ENCODE measurements around the gene MEMO1.
"Not testable (repeated sequence)": the region's sequence is repeated elsewhere in the genome, so short reads cannot be mapped to it uniquely, and the experiment has no call there.

The MEMO1 gene

GRCh38 chr2:31998731-31999383, 12.0 kb downstream of the MEMO1 start:
- DNase-seq (ENCODE audit: low spot score), result no peak

GRCh38 chr2:31997653-31998052, 13.2 kb downstream of the MEMO1 start:
- no peak for DNase-seq (ENCODE audit: low spot score)

GRCh38 chr2:31996571-31997150, 14.1 kb downstream of the MEMO1 start:
- DNase-seq (ENCODE audit: low spot score), result no peak

- no peak for DNase-seq (ENCODE audit: low spot score)
Observed at GRCh38 chr2:31992934-31993333, 17.9 kb downstream of the MEMO1 start.

- no peak for DNase-seq (ENCODE audit: low spot score)
Observed at GRCh38 chr2:31992025-31992579, 18.7 kb downstream of the MEMO1 start.

GRCh38 chr2:31989946-31990345, 20.9 kb downstream of the MEMO1 start:
- DNase-seq (ENCODE audit: low spot score), result no peak

GRCh38 chr2:31987454-31988220, 23.2 kb downstream of the MEMO1 start:
- DNase-seq (ENCODE audit: low spot score), result no peak

- no peak for DNase-seq (ENCODE audit: low spot score)
Observed at GRCh38 chr2:31986906-31987305, 23.9 kb downstream of the MEMO1 start.

- no peak for DNase-seq (ENCODE audit: low spot score)
Observed at GRCh38 chr2:31983762-31984467, 26.9 kb downstream of the MEMO1 start.

GRCh38 chr2:31980674-31981356, 30.0 kb downstream of the MEMO1 start:
- no peak for DNase-seq (ENCODE audit: low spot score)

GRCh38 chr2:31979956-31980355, 30.9 kb downstream of the MEMO1 start:
- DNase-seq (ENCODE audit: low spot score), result no peak

GRCh38 chr2:31979018-31979417, 31.8 kb downstream of the MEMO1 start:
- no peak for DNase-seq (ENCODE audit: low spot score)

GRCh38 chr2:31978436-31978835, 32.4 kb downstream of the MEMO1 start:
- no peak for DNase-seq (ENCODE audit: low spot score)

- no peak for DNase-seq (ENCODE audit: low spot score)
Observed at GRCh38 chr2:31973665-31974064, 37.1 kb downstream of the MEMO1 start.

GRCh38 chr2:31972059-31972458, 38.7 kb downstream of the MEMO1 start:
- no peak for DNase-seq (ENCODE audit: low spot score)

- no peak for DNase-seq (ENCODE audit: low spot score)
Observed at GRCh38 chr2:31969178-31969577, 41.6 kb downstream of the MEMO1 start.

- no peak for DNase-seq (ENCODE audit: low spot score)
Observed at GRCh38 chr2:31967790-31968189, 43.0 kb downstream of the MEMO1 start.

GRCh38 chr2:31966402-31966801, 44.4 kb downstream of the MEMO1 start:
- DNase-seq (ENCODE audit: low spot score), result not testable (repeated sequence)

GRCh38 chr2:31965094-31965493, 45.7 kb downstream of the MEMO1 start:
- no peak for DNase-seq (ENCODE audit: low spot score)

GRCh38 chr2:31962757-31963361, 47.9 kb downstream of the MEMO1 start:
- no peak for DNase-seq (ENCODE audit: low spot score)

- DNase-seq (ENCODE audit: low spot score), result no peak
Observed at GRCh38 chr2:31958140-31958717, 52.6 kb downstream of the MEMO1 start.

Measured in hematopoietic multipotent progenitor cell treated with erythropoietin and hydrocortisone succinate and interleukin-3 and kit ligand, for 17 days (in vitro differentiated cells).